Activated CD4-positive, CD25-positive, alpha-beta regulatory T cell treated with anti-CD3 and anti-CD28 coated beads, Interleukin-2, amount 50 U/mL, for 72 hours (primary cell): Measurements from ENCODE around the gene CDH1.

ENCODE experiments used
- DNase-seq: peaks from one replicate; pipeline ENCODE4 v3.0.0; 2021

CDH1 gene

GRCh38 chr16:68860978-68861892 lies 124.1 kb downstream of the CDH1 start:
- DNase-seq: no peak

GRCh38 chr16:68866933-68867332 lies 129.8 kb downstream of the CDH1 start:
- no peak for DNase-seq

GRCh38 chr16:68869492-68870088 lies 132.5 kb downstream of the CDH1 start:
- DNase-seq: no peak

GRCh38 chr16:68873635-68874471 lies 136.8 kb downstream of the CDH1 start:
- no peak for DNase-seq

GRCh38 chr16:68875871-68876270 lies 138.8 kb downstream of the CDH1 start:
- DNase-seq: no peak

GRCh38 chr16:68883685-68884084 lies 146.6 kb downstream of the CDH1 start:
- no peak for DNase-seq

- DNase-seq: no peak
Observed at GRCh38 chr16:68884401-68884800, 147.3 kb downstream of the CDH1 start.
